Measurements from ENCODE around the gene PANX3. TPM values are rescaled to one million over a fixed set of nuclear protein-coding genes. Genes with fewer than 3 reads are reported as not detected.

Gene PANX3
- total and polyA plus RNA-seq, 7 donors: not detected

- peaks cover 2 to 38% of the 10 kb centered on the region in 2 donors for H3K36me3 ChIP-seq (ENCODE audit: insufficient read depth in 1 of 2, low read depth in 1 of 2)
- TF ChIP-seq, protein P1, sequence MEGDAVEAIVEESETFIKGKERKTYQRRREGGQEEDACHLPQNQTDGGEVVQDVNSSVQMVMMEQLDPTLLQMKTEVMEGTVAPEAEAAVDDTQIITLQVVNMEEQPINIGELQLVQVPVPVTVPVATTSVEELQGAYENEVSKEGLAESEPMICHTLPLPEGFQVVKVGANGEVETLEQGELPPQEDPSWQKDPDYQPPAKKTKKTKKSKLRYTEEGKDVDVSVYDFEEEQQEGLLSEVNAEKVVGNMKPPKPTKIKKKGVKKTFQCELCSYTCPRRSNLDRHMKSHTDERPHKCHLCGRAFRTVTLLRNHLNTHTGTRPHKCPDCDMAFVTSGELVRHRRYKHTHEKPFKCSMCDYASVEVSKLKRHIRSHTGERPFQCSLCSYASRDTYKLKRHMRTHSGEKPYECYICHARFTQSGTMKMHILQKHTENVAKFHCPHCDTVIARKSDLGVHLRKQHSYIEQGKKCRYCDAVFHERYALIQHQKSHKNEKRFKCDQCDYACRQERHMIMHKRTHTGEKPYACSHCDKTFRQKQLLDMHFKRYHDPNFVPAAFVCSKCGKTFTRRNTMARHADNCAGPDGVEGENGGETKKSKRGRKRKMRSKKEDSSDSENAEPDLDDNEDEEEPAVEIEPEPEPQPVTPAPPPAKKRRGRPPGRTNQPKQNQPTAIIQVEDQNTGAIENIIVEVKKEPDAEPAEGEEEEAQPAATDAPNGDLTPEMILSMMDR (IDR thresholded peaks at IDR 0.05): no peak
- WGBS, 3 donors: 66 to 67% (median 67%) methylated on average over 16 of the region's 16 CpGs
- no peak overlapping the region for H3K27ac ChIP-seq
- intact Hi-C loops (cut with DNase I): no loop called here
- H3K4me3 ChIP-seq: no peak overlapping the region
- ATAC-seq (no peak), DNase-seq (no peak)
- H3K4me1 ChIP-seq: no peaks in the 10 kb centered on the region
- H3K27me3 ChIP-seq (ENCODE audit: insufficient read depth in 3 of 3, low read length in 2 of 3): no peaks in the 10 kb centered on the region
- H3K9me3 ChIP-seq: no peaks in the 10 kb centered on the region
Observed at GRCh38 chr11:124656774-124657630, 45.8 kb downstream of the PANX3 start.

DNA sequence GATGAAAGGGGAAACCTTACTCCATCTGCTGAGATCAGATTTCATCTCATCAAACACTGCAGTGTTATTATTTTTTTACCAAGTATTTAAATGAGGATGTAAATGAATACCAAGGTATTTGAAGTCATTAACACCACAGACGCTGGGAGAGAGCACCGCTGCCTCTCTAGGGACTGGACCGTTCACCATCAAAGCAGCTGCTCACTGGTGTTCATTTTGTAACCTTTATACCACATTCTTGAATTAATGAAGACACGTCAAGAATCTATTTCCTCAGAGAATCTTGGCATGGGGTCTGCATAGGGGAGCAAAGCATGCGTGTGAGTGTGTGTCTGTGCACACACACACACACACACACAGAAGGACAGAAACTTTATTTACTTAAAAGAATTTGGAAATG is 46.7 kb downstream of the PANX3 start:
- no peak for ATAC-seq
- WGBS, 3 donors: 62 to 75% (median 62%) methylated on average over 5 of the region's 5 CpGs

DNA sequence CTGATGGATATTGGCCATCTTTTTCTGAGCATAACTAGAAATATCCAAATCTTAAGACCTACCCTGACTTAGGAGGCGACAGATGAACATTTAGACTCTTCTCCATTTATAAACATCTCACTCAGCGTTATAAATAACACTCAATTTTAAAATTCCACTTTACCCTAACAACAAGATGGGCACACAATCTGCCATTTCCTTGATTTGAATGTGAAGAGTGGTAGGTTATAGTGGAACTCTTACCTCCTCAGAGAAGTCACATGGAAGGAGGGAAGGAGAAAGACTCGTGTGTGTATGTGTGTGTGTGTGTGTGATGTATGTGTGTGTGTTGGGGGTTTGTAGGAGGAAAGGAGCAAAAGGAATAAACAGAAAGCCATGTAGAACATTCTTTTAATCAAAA is 47.3 kb downstream of the PANX3 start:
- H3K27me3 ChIP-seq (ENCODE audit: insufficient read depth in 3 of 3, low read length in 2 of 3): no peaks in the 10 kb centered on the region
- no peaks in the 10 kb centered on the region for H3K4me1 ChIP-seq
- intact Hi-C loops (cut with DNase I): no loop called here
- ATAC-seq: no peak
- 82 to 83% (median 82%) methylated on average over 3 of the region's 3 CpGs for WGBS, 3 donors
- peaks cover 2 to 30% of the 10 kb centered on the region in 2 donors for H3K36me3 ChIP-seq (ENCODE audit: insufficient read depth in 1 of 2, low read depth in 1 of 2)
- TF ChIP-seq, protein P1 (IDR thresholded peaks at IDR 0.05): no peak
- no peak overlapping the region for H3K27ac ChIP-seq
- no peak for DNase-seq
- H3K9me3 ChIP-seq: no peaks in the 10 kb centered on the region
- H3K4me3 ChIP-seq: no peak overlapping the region

More for the DNA sequence above, 46.7 kb downstream of the PANX3 start:
- no peak overlapping the region for H3K27ac ChIP-seq
- H3K36me3 ChIP-seq (ENCODE audit: insufficient read depth in 1 of 2, low read depth in 1 of 2): peaks cover 2 to 34% of the 10 kb centered on the region in 2 donors
- no peaks in the 10 kb centered on the region for H3K4me1 ChIP-seq
- DNase-seq: no peak
- TF ChIP-seq, protein P1 (IDR thresholded peaks at IDR 0.05): no peak
- intact Hi-C loops (cut with DNase I): no loop called here
- no peaks in the 10 kb centered on the region for H3K9me3 ChIP-seq
- no peak overlapping the region for H3K4me3 ChIP-seq
- H3K27me3 ChIP-seq (ENCODE audit: insufficient read depth in 3 of 3, low read length in 2 of 3): no peaks in the 10 kb centered on the region

DNA sequence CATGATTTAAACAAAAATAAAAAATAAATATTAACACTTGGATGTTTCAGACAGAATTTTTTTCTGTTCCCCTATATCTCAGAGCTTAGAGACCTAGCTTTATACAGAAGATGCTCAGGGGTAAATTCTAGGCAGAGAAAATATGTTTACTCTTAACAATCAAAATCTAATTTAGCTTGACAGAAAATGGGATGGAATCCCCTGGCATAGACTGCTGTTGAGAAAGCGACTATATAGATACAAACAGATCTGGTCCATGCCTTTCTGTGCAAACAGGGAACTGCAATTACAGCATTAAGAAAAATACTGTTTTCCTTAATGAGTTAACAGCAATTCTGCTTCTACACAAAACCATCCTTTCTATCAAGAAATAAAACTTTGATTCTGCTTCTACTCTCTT is 47.8 kb downstream of the PANX3 start:
- Histone ChIP-seq H3K27me3 (ENCODE audit: insufficient read depth in 3 of 3, low read length in 2 of 3) (no peaks in the 10 kb centered on the region), H3K9me3 (no peaks in the 10 kb centered on the region), H3K27ac (no peak overlapping the region), H3K4me3 (no peak overlapping the region), H3K36me3 (ENCODE audit: insufficient read depth in 1 of 2, low read depth in 1 of 2) (peaks cover 2 to 33% of the 10 kb centered on the region in 2 donors), H3K4me1 (no peaks in the 10 kb centered on the region)
- intact Hi-C loops (cut with DNase I): no loop called here
- WGBS, 3 donors: 94 to 100% (median 99%) methylated on average over 1 of the region's 1 CpG
- ATAC-seq (no peak), DNase-seq (no peak)
- TF ChIP-seq, protein P1 (IDR thresholded peaks at IDR 0.05): no peak
